Cardiac fibroblast (primary cell): Measurements from ENCODE around the gene DNAJC11.

Experiments used
- DNase-seq, 2 donors: peaks; one replicate each; pipeline versions ENCODE4 v3.0.0 to v3.0.0-alpha.2; 2010; ENCODE audit warnings: low read depth in 2 of 2
- H3K4me3 ChIP-seq, 2 donors: replicated peaks in 1 of 2; 1 replicate in 1 of 2; 2 replicates in 1 of 2; pipeline ENCODE4 v1.5.1; 2011; ENCODE audit warnings: low read depth in 2 of 2, low read length in 2 of 2, mild to moderate bottlenecking in 2 of 2, moderate library complexity in 1 of 2
- TF ChIP-seq, protein P1 (sequence below): IDR thresholded peaks from one replicate; pipeline ENCODE4 v1.5.1; 2011; ENCODE audit warnings: low read depth, mild to moderate bottlenecking, low read length, inconsistent platforms

DNAJC11 gene

DNA sequence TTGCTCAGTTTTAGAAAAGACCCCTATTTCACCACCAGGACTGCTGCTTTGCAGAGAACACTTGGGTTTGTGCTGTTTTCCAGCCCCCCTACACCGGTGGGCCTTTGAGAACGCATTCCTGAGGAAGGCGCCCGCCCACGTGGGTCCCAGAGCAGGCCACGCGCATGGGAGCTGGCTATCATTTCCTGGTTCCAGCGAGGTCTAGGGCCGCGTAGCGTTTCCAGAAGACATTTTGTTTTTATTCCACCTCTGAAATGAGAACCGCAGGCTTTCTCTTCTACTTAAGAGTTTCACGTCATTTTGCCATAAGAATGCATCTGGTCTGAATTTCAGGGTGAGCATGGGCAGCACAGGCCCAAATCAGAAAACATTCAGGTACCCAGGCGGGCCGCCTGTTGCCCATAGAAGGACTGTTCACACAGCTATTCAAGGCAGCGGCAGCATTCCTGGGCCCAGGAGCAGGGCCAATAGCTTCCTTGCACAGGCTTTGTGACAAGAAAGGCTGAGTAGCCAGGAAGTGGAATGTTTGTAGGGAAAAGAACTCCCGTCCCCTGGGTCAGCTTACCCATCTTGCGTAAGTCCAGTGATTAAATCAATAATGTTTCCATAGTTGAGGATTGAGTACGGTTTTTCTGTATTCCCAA, 97.6 kb downstream of the DNAJC11 start:
- peak overlapping the region in 1 of 2 donors; percentile 50 for H3K4me3 ChIP-seq
- TF ChIP-seq, protein P1, sequence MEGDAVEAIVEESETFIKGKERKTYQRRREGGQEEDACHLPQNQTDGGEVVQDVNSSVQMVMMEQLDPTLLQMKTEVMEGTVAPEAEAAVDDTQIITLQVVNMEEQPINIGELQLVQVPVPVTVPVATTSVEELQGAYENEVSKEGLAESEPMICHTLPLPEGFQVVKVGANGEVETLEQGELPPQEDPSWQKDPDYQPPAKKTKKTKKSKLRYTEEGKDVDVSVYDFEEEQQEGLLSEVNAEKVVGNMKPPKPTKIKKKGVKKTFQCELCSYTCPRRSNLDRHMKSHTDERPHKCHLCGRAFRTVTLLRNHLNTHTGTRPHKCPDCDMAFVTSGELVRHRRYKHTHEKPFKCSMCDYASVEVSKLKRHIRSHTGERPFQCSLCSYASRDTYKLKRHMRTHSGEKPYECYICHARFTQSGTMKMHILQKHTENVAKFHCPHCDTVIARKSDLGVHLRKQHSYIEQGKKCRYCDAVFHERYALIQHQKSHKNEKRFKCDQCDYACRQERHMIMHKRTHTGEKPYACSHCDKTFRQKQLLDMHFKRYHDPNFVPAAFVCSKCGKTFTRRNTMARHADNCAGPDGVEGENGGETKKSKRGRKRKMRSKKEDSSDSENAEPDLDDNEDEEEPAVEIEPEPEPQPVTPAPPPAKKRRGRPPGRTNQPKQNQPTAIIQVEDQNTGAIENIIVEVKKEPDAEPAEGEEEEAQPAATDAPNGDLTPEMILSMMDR, result no peak
- peak; percentile 92 to 93 for DNase-seq

DNA sequence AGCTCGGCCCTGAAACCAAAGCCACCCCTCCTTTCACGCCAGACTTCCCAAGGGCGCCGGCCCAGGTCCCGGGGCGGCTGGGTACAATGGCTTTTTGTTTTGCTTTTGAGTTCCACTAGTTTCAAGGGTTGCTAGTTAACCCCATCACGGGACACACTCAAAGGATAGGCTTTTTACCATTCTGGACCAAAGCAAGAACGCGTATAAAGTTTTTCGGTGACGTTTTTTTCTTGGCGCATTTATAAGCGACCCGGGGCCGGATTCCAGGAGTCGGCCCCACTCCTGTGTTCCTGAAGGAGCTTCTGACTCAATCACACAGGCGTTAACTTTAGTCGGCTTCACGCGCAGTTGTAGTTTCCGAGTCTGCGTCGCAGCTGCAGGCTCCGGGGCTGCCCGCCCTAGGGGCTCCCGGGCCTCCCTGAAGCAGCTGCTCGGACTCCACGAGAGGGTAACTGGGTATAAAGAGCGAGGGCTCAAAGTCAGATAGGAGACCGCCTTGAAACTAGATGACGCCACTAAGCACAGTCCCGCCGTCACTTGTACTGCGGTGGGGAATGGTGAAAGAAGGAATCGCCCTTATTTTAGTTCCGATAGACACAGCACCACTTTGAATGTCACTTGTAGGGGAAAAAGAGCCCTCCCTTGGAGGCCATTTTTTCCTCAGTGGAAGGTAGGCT, 98.2 kb downstream of the DNAJC11 start:
- H3K4me3 ChIP-seq, result peak overlapping the region; percentile 50 to 52
- TF ChIP-seq, protein P1, result no peak
- peak; percentile 83 to 86 for DNase-seq

DNA sequence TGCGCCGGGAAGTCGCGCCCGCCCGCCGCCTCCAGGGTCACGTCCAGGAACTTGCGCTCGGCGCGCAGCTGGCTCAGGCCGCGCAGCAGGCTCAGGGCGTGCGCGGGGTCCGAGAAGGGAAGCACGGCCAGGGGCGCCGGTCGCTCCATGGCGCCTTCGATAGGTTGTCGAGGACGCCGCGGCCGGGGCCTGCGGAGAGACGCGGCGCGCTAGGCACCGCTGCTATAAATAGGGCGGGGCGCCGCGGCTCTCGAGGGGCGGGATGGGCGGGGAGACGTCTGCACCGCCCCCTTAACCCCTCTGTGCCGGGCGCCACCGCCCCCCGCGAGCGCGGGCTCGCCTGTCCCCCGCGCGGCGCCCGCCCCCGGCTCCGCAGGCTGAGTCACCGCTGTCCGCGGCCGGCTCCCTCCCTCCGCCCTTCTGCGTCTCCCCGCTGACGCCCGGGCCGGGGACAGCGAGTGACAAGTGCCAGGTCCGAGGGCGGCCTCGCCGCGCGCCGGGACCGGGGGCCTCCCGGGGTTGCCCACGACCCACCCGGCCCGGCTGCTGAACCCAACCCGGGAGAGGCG, 98.9 kb downstream of the DNAJC11 start, which contains the start of gene KLHL21:
TSS of gene KLHL21 (minus strand) at position 201 of the 569 bp plus-strand sequence. CDS start at position 149, 52 bp downstream.
- peak within 1 kb of the TSS; percentile 98 to 99 for H3K4me3 ChIP-seq
- DNase-seq, result peak; percentile 88 to 93
- TF ChIP-seq, protein P1, result no peak

DNA sequence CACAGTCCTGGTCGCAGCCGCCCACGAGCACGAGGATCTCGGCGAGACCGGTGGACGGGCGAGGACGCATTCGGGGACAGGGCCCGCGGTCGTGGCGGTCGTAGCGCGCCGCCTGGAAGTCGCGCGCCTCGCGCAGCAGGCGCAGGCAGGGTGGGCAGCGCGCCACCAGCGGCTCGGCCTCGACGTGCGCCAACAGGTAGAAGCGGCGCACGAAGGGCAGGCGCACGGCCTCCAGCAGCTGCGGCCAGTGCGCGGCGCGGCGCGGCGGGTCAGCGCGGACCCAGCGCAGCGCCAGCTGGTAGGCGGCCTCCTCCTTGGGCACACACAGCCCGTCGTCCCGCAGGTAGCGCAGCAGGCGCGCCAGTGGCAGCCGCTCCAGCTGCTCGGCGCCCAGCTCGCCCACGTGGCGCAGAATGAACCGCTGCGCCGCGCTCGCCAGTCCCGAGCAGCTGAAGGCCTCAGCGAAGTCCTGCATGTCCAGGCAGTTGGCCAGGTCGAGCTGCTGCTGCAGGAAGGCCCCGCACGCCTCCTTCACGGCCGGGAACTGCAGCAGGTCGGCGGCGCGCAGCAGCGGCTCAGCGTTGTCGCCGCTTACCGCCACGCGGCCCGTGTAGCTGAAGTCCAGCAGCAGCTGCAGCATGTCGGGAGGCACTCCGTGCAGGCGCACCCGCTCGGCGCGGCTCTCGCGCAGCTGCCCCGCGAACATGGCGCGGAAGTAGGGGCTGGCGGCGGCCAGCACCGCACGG, 99.5 kb downstream of the DNAJC11 start:
- TF ChIP-seq, protein P1, result no peak
- DNase-seq, result no peak
- H3K4me3 ChIP-seq, result peak overlapping the region; percentile 98 to 99

DNA sequence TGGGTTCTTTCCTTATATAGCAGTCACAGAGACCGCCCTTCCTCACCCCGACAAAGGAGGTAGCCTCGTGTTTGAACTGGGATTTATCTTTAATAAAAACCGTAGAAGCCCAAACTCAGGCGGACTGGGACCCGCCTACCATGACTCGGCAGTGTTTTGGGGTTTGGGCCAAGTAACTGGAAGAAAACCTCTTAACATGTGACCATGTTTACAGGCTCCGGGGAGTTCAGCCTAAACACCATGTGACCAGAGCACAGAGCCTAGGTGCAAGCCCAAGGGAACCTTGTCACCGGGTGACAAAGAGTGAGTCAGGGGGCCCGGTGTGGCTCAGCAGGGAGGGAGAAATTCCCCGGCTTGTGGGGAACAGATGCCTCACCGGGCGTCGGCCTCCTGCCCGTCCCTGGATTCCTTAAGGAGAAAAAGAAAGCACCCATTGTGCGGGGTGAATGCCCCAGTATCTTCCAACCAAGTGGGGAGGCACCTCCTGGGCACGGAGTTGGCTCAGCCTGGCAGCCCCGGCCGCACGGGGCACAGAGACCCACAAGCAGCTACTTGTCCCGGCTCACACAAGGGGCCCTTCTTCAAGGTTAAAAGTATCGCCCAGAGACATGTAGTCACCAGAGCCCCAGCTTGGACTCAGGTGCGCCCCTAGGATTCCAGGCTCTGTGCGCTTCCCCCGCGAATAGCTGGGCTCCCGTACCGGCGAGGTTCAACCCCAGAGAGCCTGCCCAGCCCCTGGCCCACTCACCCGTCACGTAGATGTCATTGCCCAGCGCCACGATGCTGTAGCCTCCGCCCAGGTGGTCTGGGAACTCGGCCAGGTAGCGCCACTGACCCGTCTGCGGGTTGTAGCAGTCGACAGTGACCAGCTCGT, 100.3 kb downstream of the DNAJC11 start:
- peak overlapping the region; percentile 98 to 99 for H3K4me3 ChIP-seq
- DNase-seq, result peak; percentile 93 to 99
- TF ChIP-seq, protein P1, result no peak
